IMR-90 (cell line): Measurements from ENCODE around the gene RAB3C.

Source experiments
- BHLHE40 ChIP-seq: fragments of 150-350 bp; IDR thresholded peaks from 2 replicates; pipeline ENCODE4 v1.6.1; 2016; ENCODE audit warnings: mild to moderate bottlenecking, low read depth, low read length
- CEBPB ChIP-seq: IDR thresholded peaks from 2 replicates; pipeline ENCODE4 v1.6.1; 2012; ENCODE audit warnings: low read depth, low read length, improper control_type of control experiment
- CHD1 ChIP-seq: IDR thresholded peaks from 2 replicates; pipeline ENCODE4 v1.6.1; 2012; ENCODE audit warnings: low read depth, low read length, improper control_type of control experiment
- CTCF ChIP-seq: conservative IDR thresholded peaks from 2 replicates; pipeline ENCODE4 v1.5.1; 2012; ENCODE audit warnings: mild to moderate bottlenecking, low read depth, low read length, improper control_type of control experiment
- FOS ChIP-seq: fragments of 150-350 bp; IDR thresholded peaks from 2 replicates; pipeline ENCODE4 v1.6.1; 2016; ENCODE audit warnings: low read depth, low read length
- MAFK ChIP-seq: IDR thresholded peaks from 2 replicates; pipeline ENCODE4 v1.6.1; 2012; ENCODE audit warnings: low read depth, low read length, improper control_type of control experiment
- MAZ ChIP-seq: IDR thresholded peaks from 2 replicates; pipeline ENCODE4 v1.6.1; 2012; ENCODE audit warnings: low read depth, mild to moderate bottlenecking, low read length, improper control_type of control experiment, moderate library complexity, borderline replicate concordance
- MXI1 ChIP-seq: IDR thresholded peaks from 2 replicates; pipeline ENCODE4 v1.6.1; 2012; ENCODE audit warnings: low read depth, mild to moderate bottlenecking, low read length, moderate library complexity, borderline replicate concordance
- NFE2L2 ChIP-seq: fragments of 150-350 bp; IDR thresholded peaks from 2 replicates; pipeline ENCODE4 v1.6.1; 2016; ENCODE audit warnings: low read depth, mild to moderate bottlenecking, low read length
- POLR2A ChIP-seq: IDR thresholded peaks from 2 replicates; pipeline ENCODE4 v1.6.1; 2012; ENCODE audit warnings: mild to moderate bottlenecking, low read depth, low read length
- RAD21 ChIP-seq: IDR thresholded peaks from 2 replicates; pipeline ENCODE4 v1.6.1; 2012; ENCODE audit warnings: low read length, improper control_type of control experiment
- RFX5 ChIP-seq: IDR thresholded peaks from 2 replicates; pipeline ENCODE4 v1.8.0; 2012; ENCODE audit warnings: low read depth, mild to moderate bottlenecking, low read length, moderate library complexity
- SMC3 ChIP-seq: fragments of 150-350 bp; IDR thresholded peaks from 2 replicates; pipeline ENCODE4 v1.6.1; 2016; ENCODE audit warnings: low read depth, mild to moderate bottlenecking, antibody characterized with exemption, low read length, moderate library complexity
- USF2 ChIP-seq: fragments of 150-350 bp; IDR thresholded peaks from 2 replicates; pipeline ENCODE4 v1.6.1; 2017; ENCODE audit warnings: mild to moderate bottlenecking, antibody characterized with exemption, low read length, low read depth

GRCh38 chr5:58628626-58629025 is 45.8 kb downstream of the RAB3C start:
- TF ChIP-seq CTCF (no peak), POLR2A (no peak), CEBPB (no peak), RAD21 (no peak), RFX5 (no peak), MXI1 (no peak), CHD1 (no peak), MAFK (no peak), USF2 (no peak), FOS (no peak), MAZ (no peak), NFE2L2 (no peak), BHLHE40 (no peak), SMC3 (no peak)
